OCI-LY1 (cell line): Measurements from ENCODE around the gene ITGA1.
A peak's percentile ranks its signal among the peaks of the same experiment; 100 is the strongest.

Experiments used
- CTCF ChIP-seq: fragments of 200-600 bp; sonication (generic), shearing (Covaris generic); IDR thresholded peaks from 2 replicates; pipeline ENCODE4 v1.5.1; 2017; ENCODE audit warnings: mild to moderate bottlenecking, antibody characterized with exemption, low read length, moderate library complexity, mixed read lengths
- EZH2 ChIP-seq: fragments of 200-600 bp; sonication (generic), shearing (Covaris generic); IDR thresholded peaks from 2 replicates; pipeline ENCODE4 v1.8.0; 2017; ENCODE audit warnings: borderline replicate concordance, mixed run types, mild to moderate bottlenecking, antibody characterized with exemption, low read length, moderate library complexity, mixed read lengths

GRCh38 chr5:52915176-52915875 is 127.6 kb downstream of the ITGA1 start:
- TF ChIP-seq CTCF (peak; percentile 81), EZH2 (no peak)
